ENCODE data around the gene PLIN3. TPM values are rescaled to one million over a fixed set of nuclear protein-coding genes. Genes with fewer than 3 reads are reported as not detected.

The PLIN3 gene
- total and polyA plus RNA-seq, 4 experiments from 2014 or later, result 16.0 to 50.1 (median 24.2) TPM

GRCh38 chr19:4877753-4878490 is 10.5 kb upstream of the PLIN3 start:
- H3K36me3 Mint-ChIP-seq, result no peaks in the 10 kb centered on the region
- POLR2A ChIA-PET (ENCODE audit: partially characterized antibody), result interaction anchor here (1.2 kb wide), 1 partner anchor 11 kb away, joined by 3 read pairs; the partner anchor contains the start of gene PLIN3
- Histone ChIP-seq H3K4me1 (ENCODE audit: insufficient read depth, low read length) (no peaks in the 10 kb centered on the region), H3K36me3 (ENCODE audit: insufficient read depth, low read length) (no peaks in the 10 kb centered on the region), H3K27ac (ENCODE audit: low read depth, low read length) (no peak overlapping the region), H3K27me3 (ENCODE audit: insufficient read depth, low read length) (no peaks in the 10 kb centered on the region), H3K4me3 (ENCODE audit: low read length in 2 of 2) (no peak overlapping the region), H3K9me3 (ENCODE audit: control insufficient read depth in 1 of 2, low read length in 2 of 2) (no peaks in the 10 kb centered on the region)
- H3K4me3 Mint-ChIP-seq, result no peak overlapping the region
- H3K27ac Mint-ChIP-seq, result no peak overlapping the region
- DNase-seq, result no peak
- no peaks in the 10 kb centered on the region for H3K27me3 Mint-ChIP-seq
- H3K9me3 Mint-ChIP-seq, result peaks cover 0 to 3% (median 0%) of the 10 kb centered on the region in 8 donors
- intact Hi-C loops (cut with micrococcal nuclease), result no loop called here
- H3K4me1 Mint-ChIP-seq, result peaks cover 0 to 5% (median 0%) of the 10 kb centered on the region in 4 donors
- CTCF ChIA-PET (ENCODE audit: partially characterized antibody), result no interaction called here

GRCh38 chr19:4873930-4874329 is 6.5 kb upstream of the PLIN3 start:
- intact Hi-C loops (cut with micrococcal nuclease), result no loop called here
- Mint-ChIP-seq H3K4me1 (peaks cover 3 to 5% (median 4%) of the 10 kb centered on the region in 4 donors), H3K36me3 (no peaks in the 10 kb centered on the region), H3K27me3 (peaks cover 2 to 4% of the 10 kb centered on the region in 2 donors), H3K9me3 (peaks cover 0 to 3% (median 0%) of the 10 kb centered on the region in 8 donors), H3K4me3 (no peak overlapping the region), H3K27ac (no peak overlapping the region)
- no peak overlapping the region for H3K4me3 ChIP-seq (ENCODE audit: low read length in 2 of 2)
- no peak for DNase-seq
- no peaks in the 10 kb centered on the region for H3K36me3 ChIP-seq (ENCODE audit: insufficient read depth, low read length)
- POLR2A ChIA-PET (ENCODE audit: partially characterized antibody), result interaction anchor here (1.1 to 2.0 kb wide), 3 partner anchors 40 to 159 kb away, joined by 3 to 11 read pairs (median 3); partner anchors contain the start of gene KDM4B
- no peaks in the 10 kb centered on the region for H3K27me3 ChIP-seq (ENCODE audit: insufficient read depth, low read length)
- no peak overlapping the region for H3K27ac ChIP-seq (ENCODE audit: low read depth, low read length)
- no peaks in the 10 kb centered on the region for H3K4me1 ChIP-seq (ENCODE audit: insufficient read depth, low read length)
- H3K9me3 ChIP-seq (ENCODE audit: control insufficient read depth in 1 of 2, low read length in 2 of 2), result no peaks in the 10 kb centered on the region
- CTCF ChIA-PET (ENCODE audit: partially characterized antibody), result interaction anchor here (1.3 to 10.8 kb wide), 6 partner anchors 18 to 157 kb away, joined by 3 to 225 read pairs (median 8); no protein-coding TSS in a partner anchor

GRCh38 chr19:4871711-4872110 is 4.2 kb upstream of the PLIN3 start:
- Histone ChIP-seq H3K36me3 (ENCODE audit: insufficient read depth, low read length) (no peaks in the 10 kb centered on the region), H3K9me3 (ENCODE audit: control insufficient read depth in 1 of 2, low read length in 2 of 2) (no peaks in the 10 kb centered on the region), H3K27me3 (ENCODE audit: insufficient read depth, low read length) (no peaks in the 10 kb centered on the region), H3K4me3 (ENCODE audit: low read length in 2 of 2) (no peak overlapping the region), H3K4me1 (ENCODE audit: insufficient read depth, low read length) (peaks cover 8% of the 10 kb centered on the region), H3K27ac (ENCODE audit: low read depth, low read length) (no peak overlapping the region)
- peaks cover 3 to 17% (median 9%) of the 10 kb centered on the region in 4 donors for H3K4me1 Mint-ChIP-seq
- ChIA-PET CTCF (ENCODE audit: partially characterized antibody) (interaction anchor here (1.0 to 10.8 kb wide), 7 partner anchors 20 to 160 kb away, joined by 3 to 225 read pairs (median 7); no protein-coding TSS in a partner anchor), POLR2A (ENCODE audit: partially characterized antibody) (interaction anchor here (2.0 to 2.4 kb wide), 2 partner anchors 40 to 43 kb away, joined by 7 to 11 read pairs; no protein-coding TSS in a partner anchor)
- no peak for DNase-seq
- intact Hi-C loops (cut with micrococcal nuclease), result loop anchor here (1.0 kb wide), 1 partner anchor 40 kb away; no protein-coding TSS in a partner anchor
- H3K36me3 Mint-ChIP-seq, result no peaks in the 10 kb centered on the region
- no peak overlapping the region for H3K4me3 Mint-ChIP-seq
- peaks cover 0 to 3% (median 0%) of the 10 kb centered on the region in 8 donors for H3K9me3 Mint-ChIP-seq
- H3K27ac Mint-ChIP-seq, result no peak overlapping the region
- H3K27me3 Mint-ChIP-seq, result peaks cover 2 to 4% of the 10 kb centered on the region in 2 donors

GRCh38 chr19:4870025-4870700 is 2.7 kb upstream of the PLIN3 start:
- H3K4me3 Mint-ChIP-seq, result no peak overlapping the region
- no peak overlapping the region for H3K27ac ChIP-seq (ENCODE audit: low read depth, low read length)

GRCh38 chr19:4868286-4868834 is 893 bp upstream of the PLIN3 start:
- Histone ChIP-seq H3K27ac (ENCODE audit: low read depth, low read length) (peak overlapping the region; percentile 74), H3K4me3 (ENCODE audit: low read length in 2 of 2) (peak overlapping the region in 1 of 2 donors; percentile 60), H3K27me3 (ENCODE audit: insufficient read depth, low read length) (no peaks in the 10 kb centered on the region), H3K36me3 (ENCODE audit: insufficient read depth, low read length) (no peaks in the 10 kb centered on the region), H3K4me1 (ENCODE audit: insufficient read depth, low read length) (peaks cover 10% of the 10 kb centered on the region), H3K9me3 (ENCODE audit: control insufficient read depth in 1 of 2, low read length in 2 of 2) (no peaks in the 10 kb centered on the region)
- Mint-ChIP-seq H3K4me1 (peaks cover 10 to 23% (median 15%) of the 10 kb centered on the region in 4 donors), H3K27me3 (peaks cover 2 to 4% of the 10 kb centered on the region in 2 donors), H3K36me3 (no peaks in the 10 kb centered on the region), H3K4me3 (peak overlapping the region; percentile 85 to 92 (median 86)), H3K9me3 (peaks cover 0 to 2% (median 0%) of the 10 kb centered on the region in 8 donors), H3K27ac (peak overlapping the region; percentile 47 to 90 (median 79))
- CTCF ChIA-PET (ENCODE audit: partially characterized antibody), result interaction anchor here (0.9 to 10.8 kb wide), 5 partner anchors 45 to 163 kb away, joined by 3 to 225 read pairs (median 33); partner anchors contain the start of gene FEM1A
- POLR2A ChIA-PET (ENCODE audit: partially characterized antibody), result interaction anchor here (0.5 to 3.7 kb wide), 5 partner anchors 29 to 162 kb away, joined by 3 to 41 read pairs (median 9); partner anchors contain the start of gene FEM1A
- intact Hi-C loops (cut with micrococcal nuclease), result no loop called here
- peak in 1 of 5 donors; percentile 6 for DNase-seq

More at GRCh38 chr19:4870025-4870700, 2.7 kb upstream of the PLIN3 start:
- Histone ChIP-seq H3K27me3 (ENCODE audit: insufficient read depth, low read length) (no peaks in the 10 kb centered on the region), H3K36me3 (ENCODE audit: insufficient read depth, low read length) (no peaks in the 10 kb centered on the region), H3K4me3 (ENCODE audit: low read length in 2 of 2) (no peak overlapping the region), H3K4me1 (ENCODE audit: insufficient read depth, low read length) (peaks cover 10% of the 10 kb centered on the region), H3K9me3 (ENCODE audit: control insufficient read depth in 1 of 2, low read length in 2 of 2) (no peaks in the 10 kb centered on the region)
- H3K4me1 Mint-ChIP-seq, result peaks cover 9 to 23% (median 14%) of the 10 kb centered on the region in 4 donors
- ChIA-PET POLR2A (ENCODE audit: partially characterized antibody) (no interaction called here), CTCF (ENCODE audit: partially characterized antibody) (interaction anchor here (0.7 to 10.8 kb wide), 7 partner anchors 11 to 161 kb away, joined by 3 to 225 read pairs (median 3); partner anchors contain the start of gene FEM1A)
- DNase-seq, result no peak
- no peak overlapping the region for H3K27ac Mint-ChIP-seq
- peaks cover 0 to 3% (median 0%) of the 10 kb centered on the region in 8 donors for H3K9me3 Mint-ChIP-seq
- intact Hi-C loops (cut with micrococcal nuclease), result no loop called here
- H3K27me3 Mint-ChIP-seq, result peaks cover 2 to 4% of the 10 kb centered on the region in 2 donors
- no peaks in the 10 kb centered on the region for H3K36me3 Mint-ChIP-seq

- H3K4me3 ChIP-seq (ENCODE audit: low read length in 2 of 2), result peak overlapping the region; percentile 60 to 76
- H3K27me3 Mint-ChIP-seq, result peaks cover 0 to 2% of the 10 kb centered on the region in 2 donors
- CTCF ChIA-PET (ENCODE audit: partially characterized antibody), result interaction anchor here (1.1 to 10.8 kb wide), 7 partner anchors 15 to 165 kb away, joined by 3 to 225 read pairs (median 4); partner anchors contain the start of gene FEM1A
Measured at GRCh38 chr19:4866595-4867424, 657 bp downstream of the PLIN3 start.

More at GRCh38 chr19:4866595-4867424, 657 bp downstream of the PLIN3 start:
- peaks cover 10% of the 10 kb centered on the region for H3K4me1 ChIP-seq (ENCODE audit: insufficient read depth, low read length)
- H3K36me3 ChIP-seq (ENCODE audit: insufficient read depth, low read length), result no peaks in the 10 kb centered on the region
- H3K4me1 Mint-ChIP-seq, result peaks cover 7 to 19% (median 13%) of the 10 kb centered on the region in 4 donors
- peaks cover 0 to 2% (median 0%) of the 10 kb centered on the region in 8 donors for H3K9me3 Mint-ChIP-seq
- H3K27ac ChIP-seq (ENCODE audit: low read depth, low read length), result peak overlapping the region; percentile 74
- peak; percentile 21 to 58 (median 35) for DNase-seq
- H3K4me3 Mint-ChIP-seq, result peak overlapping the region; percentile 85 to 92 (median 86)
- H3K9me3 ChIP-seq (ENCODE audit: control insufficient read depth in 1 of 2, low read length in 2 of 2), result no peaks in the 10 kb centered on the region
- intact Hi-C loops (cut with micrococcal nuclease), result no loop called here
- H3K27ac Mint-ChIP-seq, result peak overlapping the region; percentile 79 to 91 (median 87)
- no peaks in the 10 kb centered on the region for H3K36me3 Mint-ChIP-seq
- H3K27me3 ChIP-seq (ENCODE audit: insufficient read depth, low read length), result no peaks in the 10 kb centered on the region
- POLR2A ChIA-PET (ENCODE audit: partially characterized antibody), result interaction anchor here (0.8 to 3.7 kb wide), 5 partner anchors 12 to 101 kb away, joined by 3 to 41 read pairs (median 9); partner anchors contain the start of gene FEM1A
